Hematopoietic multipotent progenitor cell treated with erythropoietin and hydrocortisone succinate and interleukin-3 and kit ligand, for 8 days (in vitro differentiated cells): ENCODE data around the gene ANKRD12.
"Not testable (repeated sequence)": the region's sequence is repeated elsewhere in the genome, so short reads cannot be mapped to it uniquely, and the experiment has no call there.

Experiments used
- DNase-seq: peaks from one replicate; pipeline ENCODE4 v3.0.0-alpha.2; 2015

The ANKRD12 gene

DNA sequence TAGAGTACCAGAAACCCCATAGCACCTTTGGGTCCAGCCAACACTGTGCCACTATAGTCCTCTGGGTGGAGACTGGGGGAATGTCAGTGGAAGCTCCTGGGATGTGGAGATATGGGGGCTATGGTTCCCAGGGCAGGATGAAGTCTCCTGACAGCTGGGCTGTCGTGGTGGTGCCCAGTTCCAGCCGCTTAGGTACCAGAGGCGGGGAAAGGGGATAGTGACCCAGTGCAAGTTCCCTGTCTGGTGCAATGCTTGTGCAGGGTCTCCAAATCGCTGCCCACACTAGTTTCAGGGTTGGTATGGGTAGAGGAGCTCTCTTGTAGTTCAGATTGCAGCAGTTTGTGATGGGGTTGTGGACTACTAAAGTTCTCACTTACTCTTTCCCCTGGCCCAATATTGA lies 97.9 kb downstream of the ANKRD12 start:
- no peak for DNase-seq

GRCh38 chr18:9237981-9238380 lies 101.4 kb downstream of the ANKRD12 start:
- DNase-seq: no peak

DNA sequence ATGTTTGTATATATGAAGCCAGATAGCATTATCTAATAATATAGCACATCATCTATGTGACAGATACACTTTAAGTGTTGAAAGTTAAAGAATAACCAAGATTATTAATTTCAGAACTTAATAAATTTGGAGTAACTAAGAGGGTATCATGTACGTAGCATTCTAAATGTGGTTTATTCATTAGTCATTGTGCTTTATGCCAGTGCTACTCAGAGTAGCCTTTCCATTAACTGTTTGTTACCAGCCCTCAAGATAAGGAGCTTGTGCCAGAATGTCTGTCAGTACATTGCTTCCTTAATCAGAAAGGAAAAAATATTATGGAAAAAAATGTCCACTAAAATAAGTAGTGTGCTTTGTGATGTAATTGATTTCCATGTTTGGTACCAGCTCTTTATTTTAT lies 103.1 kb downstream of the ANKRD12 start:
- DNase-seq: peak; percentile 24

DNA sequence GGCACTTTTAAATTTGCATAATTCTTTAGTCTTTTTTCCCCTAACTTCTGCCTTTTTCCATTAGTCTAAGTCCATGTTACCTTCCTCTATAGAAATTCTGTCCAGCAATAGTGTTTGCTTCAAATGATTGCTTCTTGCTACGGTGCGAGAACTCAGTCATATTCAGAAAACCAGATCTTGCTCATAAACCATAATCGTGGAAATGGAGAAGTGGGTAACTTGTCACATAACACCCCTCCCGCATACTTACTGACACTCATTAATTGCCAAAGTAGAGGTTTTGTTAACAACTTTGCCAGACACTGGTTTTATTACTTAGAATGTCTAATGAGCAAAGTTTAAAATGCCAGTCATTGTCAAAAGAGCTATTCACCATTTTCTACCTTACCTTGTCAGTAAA lies 103.7 kb downstream of the ANKRD12 start:
- no peak for DNase-seq

DNA sequence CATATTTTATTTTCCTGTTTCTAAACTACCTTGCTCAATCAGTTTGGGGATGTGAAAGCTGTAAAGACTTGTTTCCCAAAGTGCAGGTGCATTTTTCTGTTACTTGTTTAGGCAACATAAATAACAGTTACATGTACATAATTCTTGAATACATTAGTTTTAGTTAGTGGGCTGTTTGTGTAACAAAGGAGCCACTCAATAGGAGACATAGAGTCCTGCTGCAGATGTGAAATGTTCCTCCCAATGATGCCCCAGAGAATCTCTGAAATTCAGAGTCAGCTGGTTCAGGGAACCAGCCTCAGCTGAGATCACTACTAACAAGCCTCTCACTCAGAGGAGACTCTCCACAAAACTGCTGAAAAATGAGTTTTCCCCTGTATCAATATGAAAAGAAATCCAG lies 106.4 kb downstream of the ANKRD12 start:
- DNase-seq: no peak

- no peak for DNase-seq
Observed at GRCh38 chr18:9244376-9244775, 107.8 kb downstream of the ANKRD12 start.

- DNase-seq: no peak
Observed at GRCh38 chr18:9248661-9249060, 112.1 kb downstream of the ANKRD12 start.

GRCh38 chr18:9249254-9249653 lies 112.7 kb downstream of the ANKRD12 start:
- no peak for DNase-seq

- DNase-seq: no peak
Observed at GRCh38 chr18:9259173-9259572, 122.6 kb downstream of the ANKRD12 start.

DNA sequence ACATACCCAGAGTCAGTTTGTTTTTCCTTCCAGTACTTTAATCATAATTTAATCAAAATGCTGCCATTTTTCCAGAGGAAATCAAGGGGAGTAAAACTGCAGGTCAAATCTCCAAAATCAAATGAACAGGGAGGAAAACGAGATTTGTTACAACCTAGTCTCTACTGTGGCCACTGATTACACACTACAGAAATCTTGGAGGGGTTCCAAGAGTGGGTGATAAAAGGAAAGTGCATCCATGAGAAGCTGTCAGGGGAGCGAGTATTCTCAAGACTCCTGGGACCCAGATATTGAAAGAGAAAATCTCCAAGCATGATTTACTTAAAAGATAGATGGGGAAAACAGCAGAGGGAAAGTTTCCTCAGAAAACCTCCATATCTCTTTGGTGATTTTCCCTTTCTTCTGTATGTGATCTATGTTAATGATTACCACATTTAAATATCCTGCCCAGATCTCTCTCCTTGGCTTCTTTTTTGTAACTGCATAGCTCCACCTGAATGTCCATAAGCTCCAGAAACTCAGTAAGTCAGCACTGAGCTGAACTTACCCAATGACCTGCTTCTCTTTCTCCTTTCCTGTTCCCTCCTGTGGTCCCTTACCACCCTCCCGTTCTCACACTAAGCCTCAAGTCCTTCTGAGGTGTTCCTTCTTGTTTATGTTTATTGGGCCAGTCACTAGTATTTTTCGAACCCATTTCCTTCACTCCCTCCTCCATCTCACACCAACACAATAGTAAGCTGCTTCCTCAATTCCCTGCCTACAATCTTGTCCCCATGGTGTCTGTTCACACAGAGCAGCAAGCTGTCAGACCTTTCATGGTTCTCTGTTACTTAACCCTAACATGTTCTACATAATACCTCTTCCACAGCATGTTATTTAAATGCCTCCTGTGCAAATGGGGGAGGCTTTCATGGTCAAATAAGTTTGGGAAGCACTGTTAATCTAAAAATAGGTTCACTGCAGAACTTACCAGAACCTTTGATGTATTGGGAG lies 124.1 kb downstream of the ANKRD12 start:
- DNase-seq: peak; percentile 13

- DNase-seq: no peak
Observed at GRCh38 chr18:9263264-9263663, 126.7 kb downstream of the ANKRD12 start.

- DNase-seq: not testable (repeated sequence)
Observed at GRCh38 chr18:9264797-9265196, 128.2 kb downstream of the ANKRD12 start.

- no peak for DNase-seq
Observed at GRCh38 chr18:9273221-9273620, 136.6 kb downstream of the ANKRD12 start.

- DNase-seq: no peak
Observed at GRCh38 chr18:9275890-9276289, 139.3 kb downstream of the ANKRD12 start.

DNA sequence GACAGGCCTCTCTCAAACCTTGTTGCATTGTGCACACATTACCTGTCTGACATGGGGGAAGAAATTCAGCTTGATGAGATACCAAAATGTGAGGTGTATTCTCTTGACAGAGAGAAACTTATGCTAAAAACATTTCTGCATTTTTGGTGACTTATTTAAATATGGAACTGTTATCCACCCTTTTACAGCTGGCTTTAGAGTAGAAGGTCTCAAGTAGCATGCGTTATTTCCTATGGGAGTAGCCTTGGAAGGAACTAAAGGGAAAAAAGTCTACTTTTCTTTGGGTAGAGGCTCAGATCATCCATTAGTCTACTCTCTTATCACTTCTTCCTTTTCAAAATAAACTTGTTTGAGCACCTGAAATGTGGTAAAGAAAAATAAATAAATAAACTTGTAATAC lies 141.4 kb downstream of the ANKRD12 start:
- no peak for DNase-seq

DNA sequence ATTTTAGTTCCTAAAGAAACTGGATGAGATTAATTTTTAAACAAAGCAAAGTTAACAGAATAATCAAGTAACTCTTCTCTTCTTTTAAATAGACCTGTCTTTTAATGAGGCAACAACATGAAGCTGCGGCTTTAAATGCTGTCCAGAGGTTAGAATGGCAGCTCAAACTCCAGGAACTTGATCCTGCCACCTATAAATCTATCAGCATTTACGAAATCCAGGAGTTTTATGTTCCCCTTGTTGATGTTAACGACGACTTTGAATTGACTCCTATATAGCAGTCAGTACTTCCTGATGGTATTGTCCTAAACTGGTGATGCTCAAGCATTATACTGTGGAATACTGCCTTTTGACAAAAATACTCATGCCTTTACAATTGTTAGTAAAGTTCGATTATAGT lies 144.3 kb downstream of the ANKRD12 start:
- DNase-seq: no peak

- no peak for DNase-seq
Observed at GRCh38 chr18:9281780-9282179, 145.2 kb downstream of the ANKRD12 start.

- DNase-seq: no peak
Observed at GRCh38 chr18:9283791-9284190, 147.2 kb downstream of the ANKRD12 start.

GRCh38 chr18:9285604-9286003 lies 149.0 kb downstream of the ANKRD12 start:
- DNase-seq: no peak

DNA sequence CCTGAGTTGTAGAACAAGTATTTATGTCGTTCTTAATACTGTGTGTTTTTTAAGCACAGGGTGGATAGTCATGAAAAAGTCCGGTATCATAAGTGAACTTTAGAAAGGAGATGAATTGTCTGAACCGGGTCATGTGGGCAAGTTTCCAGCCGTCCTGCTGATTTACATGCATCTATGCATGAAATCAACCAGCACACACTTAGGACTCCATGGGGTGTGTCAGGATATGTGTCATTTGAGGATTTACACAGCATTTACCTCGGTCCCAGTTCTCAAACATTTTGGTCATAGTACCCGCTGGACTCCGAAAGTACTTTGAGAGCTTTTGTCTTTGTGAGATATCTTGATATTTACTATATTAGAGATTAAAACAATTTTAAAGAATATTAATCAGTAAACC lies 150.5 kb downstream of the ANKRD12 start:
- no peak for DNase-seq

DNA sequence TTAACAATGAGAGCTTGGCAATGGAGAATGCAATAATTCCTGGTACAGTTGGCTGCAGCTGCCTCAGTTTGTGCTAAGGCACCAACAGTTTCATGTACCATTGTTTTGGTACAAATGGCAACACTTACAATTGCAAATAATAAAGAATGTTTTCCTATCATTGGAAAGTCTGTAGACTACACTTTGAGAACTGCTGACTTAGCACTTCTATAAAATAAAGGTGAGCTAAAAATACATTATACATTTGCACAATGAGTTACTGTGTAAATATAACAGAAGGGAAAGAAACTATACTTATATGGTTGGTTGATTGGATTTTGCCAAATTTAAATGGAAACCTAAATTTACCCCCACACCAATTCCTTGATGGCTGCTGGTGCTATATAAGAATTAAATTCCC lies 153.1 kb downstream of the ANKRD12 start:
- no peak for DNase-seq

DNA sequence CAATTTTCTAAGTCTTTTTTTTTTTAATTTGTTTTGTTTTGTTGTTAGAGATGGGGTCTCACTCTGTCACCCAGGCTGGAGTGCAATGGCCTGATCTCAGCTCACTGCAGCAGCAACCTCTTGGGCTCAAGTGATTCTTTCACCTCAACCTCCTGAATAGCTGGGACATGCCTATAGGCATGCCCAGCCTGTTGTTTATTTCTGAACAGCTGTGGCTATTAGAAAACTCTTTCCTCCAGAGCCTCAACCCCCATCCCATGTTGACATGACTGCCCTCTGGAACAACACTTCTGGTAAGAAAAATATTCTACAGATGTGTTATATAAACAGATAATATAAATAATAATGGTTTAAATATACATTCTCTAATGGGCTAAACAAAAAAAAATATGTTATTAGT lies 153.6 kb downstream of the ANKRD12 start:
- no peak for DNase-seq

DNA sequence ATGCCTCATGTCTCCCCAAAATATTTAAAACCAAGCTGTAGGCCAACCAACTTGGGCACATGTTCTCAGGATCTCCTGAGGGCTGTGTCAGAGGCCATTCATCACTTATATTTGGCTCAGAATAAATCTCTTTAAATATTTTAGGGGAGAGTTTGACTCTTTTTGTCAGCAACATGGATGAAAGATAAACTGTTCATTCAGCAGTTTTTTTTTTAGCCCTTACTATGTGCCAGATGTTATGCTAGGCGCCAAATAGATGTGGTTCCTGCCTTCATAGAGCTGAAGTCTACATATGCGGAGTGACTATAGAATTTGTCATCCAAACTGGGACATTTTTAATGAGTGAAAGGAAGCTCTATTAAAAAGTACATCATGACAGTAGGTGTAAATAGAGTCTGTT lies 155.5 kb downstream of the ANKRD12 start:
- DNase-seq: no peak

DNA sequence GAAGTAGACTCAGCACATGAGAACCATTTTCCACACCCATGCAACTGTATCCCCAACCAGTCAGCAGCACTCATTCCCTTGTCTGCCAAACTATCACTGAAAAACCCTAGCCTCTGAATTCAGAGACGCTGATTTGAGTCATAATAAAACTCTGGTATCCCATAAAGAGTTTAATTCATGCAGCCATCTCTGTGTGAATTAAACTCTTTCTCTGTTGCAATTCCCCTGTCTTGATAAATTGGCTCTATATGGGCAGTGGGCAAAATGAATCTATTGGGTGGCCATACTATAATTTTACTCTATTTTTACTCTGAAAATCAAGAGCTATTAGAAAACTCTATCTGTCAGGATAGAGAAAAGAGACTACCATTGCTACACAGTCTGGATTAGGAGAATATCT lies 157.4 kb downstream of the ANKRD12 start:
- DNase-seq: no peak
